ENCODE results near the gene GTPBP1. TPM values are rescaled to one million over a fixed set of nuclear protein-coding genes. Genes with fewer than 3 reads are reported as not detected.
A peak's percentile ranks its signal among the peaks of the same experiment; 100 is the strongest.

GTPBP1 gene
- total RNA-seq, 1 experiment from 2014 or later: 54.9 TPM

DNA sequence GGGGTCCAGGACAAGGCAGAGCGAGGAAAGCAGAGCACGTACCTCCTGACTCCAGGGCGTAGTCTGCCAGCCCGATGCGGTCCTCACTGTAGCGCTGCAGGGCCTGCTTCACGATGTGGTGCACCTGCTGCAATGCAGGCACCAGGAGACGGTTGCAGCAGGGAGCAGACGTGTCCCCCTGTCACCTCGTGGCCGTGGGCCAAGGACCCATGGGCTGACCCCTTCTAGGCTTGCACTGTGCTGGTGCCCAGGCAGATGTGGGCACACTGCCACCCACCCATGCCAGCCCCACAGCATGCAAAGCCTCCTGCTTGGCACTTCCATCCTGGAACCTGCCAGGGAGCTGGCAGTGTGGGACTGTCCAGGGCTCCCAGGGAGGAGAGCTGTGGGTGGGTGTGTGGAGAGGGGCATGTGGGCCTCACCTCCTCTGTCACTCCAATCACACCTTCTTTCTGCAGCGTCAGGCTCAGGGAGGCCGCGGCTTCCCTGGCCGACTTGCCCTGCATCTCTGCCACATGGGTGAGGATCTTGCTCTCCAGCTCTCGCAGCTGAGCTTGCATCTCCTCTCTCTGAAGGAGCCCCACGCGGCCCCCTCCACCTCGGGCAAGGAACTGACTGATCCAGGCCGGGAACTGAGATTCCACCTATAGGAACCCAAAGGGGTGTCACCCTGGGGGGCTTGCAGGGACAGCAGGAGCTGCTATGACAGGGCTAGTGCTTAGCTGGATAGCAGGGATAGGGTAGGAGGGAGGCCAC lies 33.7 kb downstream of the GTPBP1 start:
- no peak for DNase-seq (ENCODE audit: low spot score)

- no peak for DNase-seq (ENCODE audit: low spot score)
These were observed 34.5 kb downstream of the GTPBP1 start for GRCh38 chr22:38740116-38740723.

- peak; percentile 11 for DNase-seq (ENCODE audit: low spot score)
These were observed 35.0 kb downstream of the GTPBP1 start for GRCh38 chr22:38740754-38741153.

DNA sequence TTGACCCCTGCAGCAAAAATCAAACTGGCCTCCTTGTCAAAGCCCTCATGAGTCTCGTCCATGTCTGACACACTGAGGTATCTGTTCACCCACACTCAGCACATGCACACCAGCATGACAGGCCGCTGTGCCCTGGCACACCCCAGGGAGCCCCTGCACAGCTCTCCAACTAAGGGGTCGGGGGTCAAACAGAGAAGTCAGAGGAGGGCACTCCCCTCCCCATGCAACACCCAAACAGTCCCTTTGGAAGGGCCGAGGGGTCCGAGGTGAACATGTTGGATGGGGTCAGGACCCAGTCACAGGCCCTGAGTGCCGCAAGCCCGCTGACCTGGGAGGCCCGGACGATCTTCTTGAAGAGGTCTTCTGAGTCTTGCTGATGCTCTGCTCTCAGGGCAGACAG lies 35.4 kb downstream of the GTPBP1 start:
- no peak for DNase-seq (ENCODE audit: low spot score)

GRCh38 chr22:38741576-38741975 lies 35.8 kb downstream of the GTPBP1 start:
- DNase-seq (ENCODE audit: low spot score): no peak

GRCh38 chr22:38742176-38742942 lies 36.6 kb downstream of the GTPBP1 start:
- DNase-seq (ENCODE audit: low spot score): no peak

DNA sequence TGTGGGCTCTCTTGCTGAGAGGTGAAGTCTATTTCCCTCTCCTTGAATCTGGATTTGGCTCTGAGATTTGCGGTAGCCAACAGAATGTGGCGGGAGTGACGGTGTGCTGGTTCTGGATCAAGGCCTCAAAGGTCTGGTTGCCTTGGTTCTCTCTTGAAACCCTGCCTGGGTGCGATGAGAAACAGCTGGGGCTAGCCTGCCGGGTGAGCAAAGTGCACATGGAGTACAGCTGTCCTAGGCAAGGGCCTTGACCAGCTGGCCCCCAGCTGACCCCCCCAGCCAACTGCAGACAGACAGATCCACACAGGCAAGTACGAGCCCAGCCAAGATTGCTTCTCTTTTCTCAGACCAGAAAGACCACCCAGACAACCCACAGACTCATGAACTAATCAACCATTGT lies 39.2 kb downstream of the GTPBP1 start:
- no peak for DNase-seq (ENCODE audit: low spot score)

- no peak for DNase-seq (ENCODE audit: low spot score)
These were observed 40.1 kb downstream of the GTPBP1 start for GRCh38 chr22:38745676-38746460.

DNA sequence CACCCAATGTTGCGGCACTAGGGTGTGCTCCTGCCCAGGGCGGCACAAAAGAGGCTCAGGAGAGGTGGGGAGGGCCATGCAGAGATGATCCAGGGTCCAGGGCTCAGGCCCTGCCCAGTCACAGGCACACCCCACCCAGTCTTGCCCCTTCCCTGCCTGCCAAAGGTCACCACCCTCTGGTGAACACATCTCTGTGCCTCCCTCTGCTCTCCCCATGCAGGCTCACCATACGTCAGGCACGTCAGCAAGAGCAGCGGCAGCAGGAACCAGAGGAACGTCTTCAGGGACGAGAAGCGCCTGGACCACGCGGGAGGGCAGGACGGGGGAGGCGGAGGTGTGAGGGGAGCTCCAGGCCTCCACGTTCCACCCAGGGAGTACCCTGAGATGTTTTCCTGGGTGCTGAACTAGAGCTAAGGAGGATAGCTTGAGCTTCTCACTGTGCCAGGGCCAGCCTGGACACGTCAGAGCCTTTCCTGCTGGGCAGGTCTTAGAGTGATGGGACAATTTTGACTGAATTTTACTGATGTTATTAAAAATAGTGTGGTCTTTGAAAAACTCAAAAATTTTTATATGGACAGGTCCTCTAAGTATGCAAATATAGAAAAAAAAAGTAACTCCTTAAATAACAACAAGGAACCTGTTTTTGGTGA lies 42.9 kb downstream of the GTPBP1 start:
- no peak for DNase-seq (ENCODE audit: low spot score)

DNA sequence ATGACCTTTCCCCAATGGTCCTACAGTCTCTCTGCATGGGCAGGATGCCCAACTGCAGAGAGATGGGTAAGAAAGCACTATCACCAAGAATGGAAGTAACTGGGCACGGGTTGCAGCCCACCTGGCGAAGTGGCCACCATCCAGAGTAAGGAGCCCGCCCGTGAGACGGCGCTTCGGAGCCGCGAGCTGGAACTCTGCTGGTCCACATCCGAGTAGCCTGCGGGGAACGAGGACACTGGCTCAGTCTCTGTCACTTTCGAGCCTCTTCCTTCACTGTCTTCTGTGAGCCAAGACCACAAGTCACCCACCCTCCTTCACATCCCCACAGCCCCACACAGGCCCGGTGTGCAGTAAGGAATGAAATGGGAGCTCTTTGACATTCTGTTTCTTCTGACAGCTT lies 44.4 kb downstream of the GTPBP1 start:
- no peak for DNase-seq (ENCODE audit: low spot score)

- no peak for DNase-seq (ENCODE audit: low spot score)
These were observed 44.9 kb downstream of the GTPBP1 start for GRCh38 chr22:38750638-38751037.

GRCh38 chr22:38751066-38751421 lies 45.3 kb downstream of the GTPBP1 start:
- no peak for DNase-seq (ENCODE audit: low spot score)

- no peak for DNase-seq (ENCODE audit: low spot score)
These were observed 45.9 kb downstream of the GTPBP1 start for GRCh38 chr22:38751422-38752346.

GRCh38 chr22:38753948-38754750 lies 48.4 kb downstream of the GTPBP1 start:
- DNase-seq (ENCODE audit: low spot score): peak; percentile 77

GRCh38 chr22:38754751-38755154 lies 49.0 kb downstream of the GTPBP1 start:
- no peak for DNase-seq (ENCODE audit: low spot score)

DNA sequence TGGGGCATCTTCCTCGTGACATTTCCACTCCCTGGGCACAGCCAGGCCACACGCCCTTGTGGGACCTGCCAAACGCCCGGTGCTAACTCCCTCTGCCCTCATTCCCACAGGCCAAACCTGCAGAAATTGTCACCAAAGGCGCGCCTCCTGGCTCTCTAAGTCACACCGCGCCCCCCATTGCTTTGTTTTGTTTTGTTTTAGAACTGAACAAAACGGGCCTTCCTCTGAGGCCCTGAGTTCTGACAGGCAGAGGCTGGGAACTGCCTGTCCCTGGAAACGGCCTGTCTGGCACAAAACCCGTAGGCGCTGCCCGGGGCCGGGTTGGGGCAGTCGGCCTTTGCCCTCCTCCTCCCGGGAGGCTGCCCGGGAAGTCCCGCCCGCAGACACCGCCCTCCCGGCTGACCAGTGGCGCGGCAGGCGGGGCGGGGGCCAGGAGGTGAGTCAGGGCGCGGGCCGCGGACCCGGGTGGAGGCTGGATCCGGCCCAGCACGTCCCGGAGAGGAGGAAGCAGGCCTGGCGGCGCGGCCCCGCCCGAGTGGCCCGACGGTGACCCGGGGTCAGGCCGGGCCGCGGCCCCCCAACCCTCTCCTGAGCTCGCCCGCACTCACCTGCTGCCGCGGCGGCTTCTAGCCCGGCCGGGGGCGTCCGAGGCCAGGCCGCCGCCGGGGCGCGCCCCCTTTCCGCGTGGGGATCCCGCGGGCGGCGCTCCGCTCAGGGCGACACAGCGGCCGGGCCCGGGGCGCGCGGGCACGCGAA lies 49.6 kb downstream of the GTPBP1 start:
- DNase-seq (ENCODE audit: low spot score): peak; percentile 69

- DNase-seq (ENCODE audit: low spot score): peak; percentile 78
These were observed 50.3 kb downstream of the GTPBP1 start, which contains the start of gene SUN2 for GRCh38 chr22:38755911-38756532. SUN2 (minus strand) TSS chr22:38755998; CDS start chr22:38752628, 3,370 bp downstream.
